ENCODE data around the gene CEBPE.

GRCh38 chr14:23136566-23137133 is 17.6 kb upstream of the CEBPE start:
- no peak for TF ChIP-seq NFIC (IDR thresholded peaks at IDR 0.05; ENCODE audit: borderline replicate concordance)
- TF ChIP-seq ELF1 (IDR thresholded peaks at IDR 0.05) = no peak
- no peak for TF ChIP-seq NRF1 (IDR thresholded peaks at IDR 0.05; ENCODE audit: low read depth, low read length)
- TF ChIP-seq SMC3 (IDR thresholded peaks at IDR 0.05; ENCODE audit: low read depth, low read length) = no peak
- TF ChIP-seq USF2 (IDR thresholded peaks at IDR 0.05; ENCODE audit: borderline replicate concordance, low read depth, low read length) = no peak
- no peak for TF ChIP-seq SIN3A (IDR thresholded peaks at IDR 0.05; ENCODE audit: borderline replicate concordance, low read depth, low read length)

Measured in SK-N-SH (cell line).